GM21723 (cell line): ENCODE results near the gene CDR2.
"Not testable (repeated sequence)": the region's sequence is repeated elsewhere in the genome, so short reads cannot be mapped to it uniquely, and the experiment has no call there.

Experiments
- ATAC-seq: cut with Tn5 transposase; IDR thresholded peaks from one replicate; pipeline ENCODE4 v1.9.1; 2021; ENCODE audit warnings: mild to moderate bottlenecking, moderate library complexity; ENCODE audit not compliant: unreplicated experiment

Gene CDR2

DNA sequence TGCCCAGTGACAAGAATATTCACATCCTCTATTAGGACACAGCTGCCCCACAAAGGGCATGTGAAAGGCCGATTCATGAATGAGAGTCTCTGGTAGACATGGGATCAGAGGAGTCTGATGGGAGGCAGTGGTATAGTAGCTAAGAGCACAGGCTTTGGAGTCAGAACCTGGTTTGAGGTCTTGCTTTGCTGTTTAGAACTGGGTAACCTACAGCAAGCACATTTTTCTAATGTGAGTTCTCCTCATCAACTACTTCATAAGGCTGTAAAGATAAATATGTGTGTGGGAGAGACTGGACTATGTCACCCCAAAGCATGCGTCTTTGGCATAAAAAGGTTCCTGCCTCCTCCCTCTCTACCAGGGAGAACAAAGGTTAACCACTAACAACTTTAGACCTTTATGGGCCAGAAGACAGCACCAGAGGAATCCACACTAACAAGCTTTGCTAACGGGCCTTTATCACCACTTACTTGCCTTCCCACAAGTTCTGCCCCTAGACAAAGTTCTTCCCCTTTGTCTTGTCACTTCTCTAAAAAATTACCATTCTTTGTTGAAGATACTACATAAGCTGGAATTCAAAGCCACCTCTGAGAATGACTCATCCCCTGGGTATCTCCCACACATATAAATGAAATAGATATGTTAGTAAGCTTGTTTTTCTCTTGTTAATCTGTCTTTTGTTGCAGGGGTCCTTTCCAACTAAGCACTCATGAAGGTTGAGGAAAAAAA lies 21.1 kb downstream of the CDR2 start:
- no peak for ATAC-seq

DNA sequence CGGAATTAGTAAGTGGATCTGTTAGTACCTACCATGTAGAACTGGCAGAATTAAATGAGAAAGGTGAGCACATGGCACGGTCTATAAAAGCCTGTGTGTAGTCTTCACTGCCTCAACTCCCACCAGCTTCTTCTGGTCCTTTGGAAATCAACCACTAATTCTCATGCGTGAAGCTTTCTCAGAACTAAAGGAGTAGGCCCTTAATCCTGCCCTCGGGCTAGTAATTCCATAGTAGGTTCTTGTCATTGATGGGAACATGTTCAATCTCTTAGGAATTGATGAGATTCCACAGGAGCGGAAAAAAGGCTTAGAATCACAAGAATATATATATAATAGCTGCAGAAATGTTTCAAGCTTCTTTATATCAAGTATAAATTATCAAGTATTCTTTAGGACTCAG lies 21.7 kb downstream of the CDR2 start:
- no peak for ATAC-seq

DNA sequence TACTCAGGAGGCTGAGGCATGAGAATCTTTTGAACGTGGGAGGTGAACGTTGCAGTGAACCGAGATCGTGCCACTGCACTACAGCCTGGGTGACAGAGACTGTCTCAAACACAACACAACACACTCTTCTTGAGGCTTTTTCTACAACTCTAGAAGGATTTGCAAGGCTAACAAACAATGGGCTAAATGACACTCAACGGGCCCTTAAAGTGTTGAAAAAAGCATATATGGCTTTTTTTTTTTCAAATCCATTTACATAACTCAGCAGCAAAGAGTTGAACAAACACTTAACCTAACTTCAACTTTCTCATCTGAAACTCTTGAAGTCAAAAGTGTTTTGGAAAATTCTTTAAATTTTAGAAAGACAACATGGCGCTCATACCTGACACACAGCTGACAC lies 22.3 kb downstream of the CDR2 start:
- ATAC-seq, result no peak

DNA sequence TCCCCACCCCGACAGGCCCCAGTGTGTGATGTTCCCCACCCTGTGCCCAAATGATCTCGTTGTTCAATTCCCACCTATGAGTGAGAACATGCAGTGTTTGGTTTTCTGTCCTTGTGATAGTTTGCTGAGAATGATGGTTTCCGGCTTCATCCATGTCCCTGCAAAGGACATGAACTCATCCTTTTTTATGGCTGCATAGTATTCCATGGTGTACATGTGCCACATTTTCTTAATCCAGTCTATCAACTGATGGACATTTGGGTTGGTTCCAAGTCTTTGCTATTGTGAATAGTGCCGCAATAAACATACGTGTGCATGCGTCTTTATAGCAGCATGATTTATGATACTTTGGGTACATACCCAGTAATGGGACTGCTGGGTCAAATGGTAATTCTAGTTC lies 23.4 kb downstream of the CDR2 start:
- not testable (repeated sequence) for ATAC-seq

DNA sequence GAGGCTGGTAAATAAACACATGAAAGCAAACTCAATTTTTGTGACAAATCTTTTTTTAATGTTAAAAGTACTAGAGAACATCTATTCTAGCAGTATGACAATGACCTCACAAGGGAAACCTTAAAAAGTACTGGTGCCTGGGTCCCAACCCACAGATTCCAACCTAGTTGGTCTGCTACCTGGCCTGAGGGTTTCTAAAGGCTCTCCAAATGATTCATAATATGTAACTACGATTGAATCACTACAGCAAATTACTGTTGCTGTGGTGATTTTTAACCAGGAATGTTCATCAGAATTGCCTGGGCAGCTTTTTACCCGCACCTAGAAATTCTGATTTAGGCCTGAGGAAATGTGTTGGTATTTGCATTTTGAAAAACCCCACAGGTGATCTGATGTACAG lies 26.1 kb downstream of the CDR2 start:
- ATAC-seq, result no peak

- no peak for ATAC-seq
These were observed 27.2 kb downstream of the CDR2 start for GRCh38 chr16:22347100-22347820.

DNA sequence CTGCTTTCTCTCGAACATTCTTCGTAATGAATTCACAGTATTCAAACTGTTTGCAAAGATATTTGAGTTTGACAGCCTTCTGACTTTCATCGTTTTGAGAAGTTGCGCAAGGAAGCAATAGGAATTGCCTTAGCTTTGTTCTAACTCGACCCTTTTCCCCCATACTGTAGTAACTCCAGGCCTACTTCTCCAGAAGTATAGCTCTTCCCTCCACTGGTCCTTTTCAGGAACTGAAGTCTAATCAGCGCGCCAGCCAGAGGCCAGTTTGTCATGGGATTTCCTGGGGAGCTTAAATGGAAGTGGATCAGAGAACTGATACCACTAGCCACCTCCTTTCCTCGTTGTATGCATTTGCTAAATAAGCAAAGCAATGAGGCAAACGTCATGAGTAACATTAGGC lies 27.9 kb downstream of the CDR2 start:
- no peak for ATAC-seq

DNA sequence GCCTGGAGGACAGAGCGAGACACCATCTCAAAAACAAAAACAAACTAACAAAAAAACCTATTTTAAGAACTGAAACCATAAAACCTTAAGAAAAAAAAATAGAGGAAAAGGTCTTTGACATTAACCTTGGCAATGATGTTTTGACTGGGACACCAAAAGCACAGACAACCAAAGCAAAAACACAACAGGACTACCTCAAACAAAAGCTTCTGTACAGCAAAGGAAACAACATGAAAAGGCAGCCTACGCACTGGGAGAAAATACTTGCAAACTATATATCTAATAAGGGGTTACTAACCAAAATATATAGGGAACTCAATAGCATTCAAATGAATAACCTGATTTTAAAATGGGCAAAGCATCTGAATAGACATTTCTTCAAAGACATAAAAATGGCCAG lies 32.3 kb downstream of the CDR2 start:
- no peak for ATAC-seq

DNA sequence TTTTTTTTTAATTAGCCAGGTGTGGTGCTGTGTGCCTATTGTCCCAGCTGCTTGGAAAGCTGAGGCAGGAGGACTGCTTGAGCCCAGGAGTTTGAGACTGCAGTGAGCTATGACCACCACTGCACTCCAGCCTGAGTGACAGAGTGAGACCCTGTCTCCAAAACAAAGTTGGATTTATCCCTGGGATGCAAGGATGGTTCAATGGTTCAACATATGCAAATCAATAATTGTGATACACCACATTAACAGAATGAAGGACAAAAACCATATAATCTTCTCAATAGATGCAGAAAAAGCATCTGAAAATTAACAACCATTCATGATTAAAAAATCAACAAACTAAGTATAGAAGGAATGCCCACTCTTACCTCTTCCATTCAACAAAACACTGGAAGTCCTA lies 33.5 kb downstream of the CDR2 start:
- ATAC-seq, result no peak

DNA sequence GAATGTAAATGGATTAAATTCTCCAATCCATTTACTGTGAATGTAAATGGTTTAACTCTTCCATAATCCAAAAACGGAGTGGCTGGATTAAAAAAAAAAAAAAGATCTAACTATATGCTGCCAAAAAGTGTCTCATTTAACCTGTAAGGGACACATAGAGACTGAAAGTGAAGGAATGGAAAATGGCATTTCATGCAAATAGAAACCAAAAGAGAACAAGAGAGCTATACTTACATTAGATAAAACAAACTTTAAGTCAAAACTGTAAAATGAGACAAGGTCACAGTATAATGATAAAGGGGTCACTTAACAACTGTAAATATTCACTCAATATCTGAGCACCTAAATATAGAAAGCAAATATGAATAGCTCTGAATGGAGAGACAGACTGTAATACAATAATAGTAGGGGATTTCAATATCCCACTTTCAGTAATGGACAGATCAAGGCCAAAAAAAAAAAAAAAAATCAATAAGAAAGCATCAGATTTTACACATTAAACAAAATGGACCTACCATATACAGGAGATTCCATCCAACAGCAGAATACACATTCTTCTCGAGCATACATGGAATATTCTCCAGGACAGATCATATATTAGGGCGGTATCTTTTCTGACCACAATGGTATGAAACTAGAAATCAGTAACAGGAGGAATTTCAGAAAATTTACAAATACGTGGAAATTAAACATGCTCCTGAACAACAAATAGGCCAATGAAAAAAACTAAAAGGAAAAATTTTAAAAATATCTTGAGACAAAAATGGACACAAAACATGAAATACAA lies 36.4 kb downstream of the CDR2 start:
- no peak for ATAC-seq

- ATAC-seq, result no peak
These were observed 37.4 kb downstream of the CDR2 start for GRCh38 chr16:22337045-22337444.

DNA sequence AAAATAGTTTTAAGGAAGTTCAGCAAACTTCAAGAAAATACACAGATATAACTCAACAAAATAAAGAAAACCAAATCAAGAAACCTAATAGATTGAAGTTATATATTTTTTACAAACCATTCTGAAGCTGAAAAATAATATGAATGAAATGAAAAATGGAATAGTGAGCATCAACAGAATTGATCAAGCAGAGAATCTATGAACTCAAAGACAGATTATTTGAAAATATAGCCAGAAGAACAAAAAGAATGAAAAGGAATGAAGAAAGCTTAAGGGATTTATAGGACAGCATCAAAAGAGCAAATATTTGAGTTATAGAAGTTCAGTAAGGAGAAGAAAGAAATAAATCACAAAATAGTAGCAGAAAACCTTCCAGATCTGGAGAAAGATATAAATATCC lies 37.8 kb downstream of the CDR2 start:
- no peak for ATAC-seq

DNA sequence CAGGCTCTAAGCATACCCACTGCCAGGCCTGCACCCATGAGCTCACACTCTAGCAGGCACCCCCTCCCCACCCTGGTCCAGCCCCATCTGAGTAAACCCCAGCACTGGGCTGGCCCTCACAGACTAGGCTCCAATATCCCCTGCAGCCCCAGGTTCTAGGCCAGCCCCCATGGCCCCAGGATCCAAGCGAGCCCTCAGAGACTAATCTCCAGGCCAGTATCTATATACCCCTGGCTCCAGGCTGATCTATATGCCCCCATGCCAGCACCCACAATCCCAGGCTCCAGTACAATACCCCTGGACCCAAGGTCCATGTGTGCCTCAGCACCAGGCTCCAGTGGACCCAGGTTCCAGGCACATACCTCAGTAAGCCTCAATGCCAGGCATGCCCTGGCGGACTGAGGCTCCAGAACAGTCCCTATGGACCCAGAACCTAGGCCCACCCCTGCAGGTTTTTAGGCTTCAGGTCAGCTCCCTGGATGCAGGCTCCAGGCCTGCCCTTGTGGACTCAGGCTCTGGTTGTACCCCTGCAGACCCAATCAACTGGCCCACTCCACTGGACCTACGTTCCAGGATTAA lies 38.7 kb downstream of the CDR2 start:
- no peak for ATAC-seq

DNA sequence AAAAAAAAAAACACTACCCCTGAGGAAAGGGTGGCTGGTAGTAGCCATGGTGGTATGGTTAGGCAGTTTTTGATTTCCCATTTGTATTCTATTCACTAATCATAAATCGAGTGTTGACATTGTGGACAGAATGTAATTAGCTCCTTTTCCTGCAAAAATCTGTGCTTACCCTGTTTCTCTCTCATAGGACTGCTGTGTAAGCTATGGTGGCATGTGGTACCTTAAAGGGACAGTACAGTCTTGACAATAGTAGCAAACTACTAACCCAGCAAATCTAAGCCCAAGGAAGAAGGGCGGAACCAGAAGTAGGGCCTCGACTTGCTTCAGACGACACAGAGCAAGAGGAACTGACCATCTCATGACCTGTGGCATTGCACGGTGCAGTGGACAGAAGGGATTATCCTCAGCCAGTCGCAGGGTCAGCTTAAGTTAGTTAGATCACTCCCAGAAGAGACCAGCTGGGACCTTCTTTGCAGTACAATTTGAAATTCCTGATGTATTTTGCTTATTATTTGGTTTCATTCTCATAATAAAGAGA lies 40.9 kb downstream of the CDR2 start:
- ATAC-seq, result no peak

DNA sequence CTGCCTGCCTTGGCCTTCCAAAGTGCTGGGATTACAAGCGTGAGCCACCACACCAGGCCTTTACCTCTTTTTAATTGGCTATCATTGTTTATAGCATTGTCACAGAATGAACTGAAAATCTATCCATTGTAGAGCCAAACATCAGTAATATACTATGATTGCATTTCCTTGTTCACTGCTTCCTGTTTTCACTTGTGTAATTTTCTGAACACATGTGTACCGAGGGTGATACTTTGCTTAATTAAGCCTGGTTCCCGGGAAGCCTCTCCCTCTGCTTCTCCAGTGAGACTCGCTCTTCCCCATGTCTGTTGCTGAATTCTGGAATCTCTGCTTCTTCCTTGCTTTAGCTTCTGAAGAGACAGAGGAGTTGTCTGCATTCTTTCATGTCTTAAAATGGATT lies 44.1 kb downstream of the CDR2 start:
- no peak for ATAC-seq

- no peak for ATAC-seq
These were observed 45.2 kb downstream of the CDR2 start for GRCh38 chr16:22329199-22329695.

DNA sequence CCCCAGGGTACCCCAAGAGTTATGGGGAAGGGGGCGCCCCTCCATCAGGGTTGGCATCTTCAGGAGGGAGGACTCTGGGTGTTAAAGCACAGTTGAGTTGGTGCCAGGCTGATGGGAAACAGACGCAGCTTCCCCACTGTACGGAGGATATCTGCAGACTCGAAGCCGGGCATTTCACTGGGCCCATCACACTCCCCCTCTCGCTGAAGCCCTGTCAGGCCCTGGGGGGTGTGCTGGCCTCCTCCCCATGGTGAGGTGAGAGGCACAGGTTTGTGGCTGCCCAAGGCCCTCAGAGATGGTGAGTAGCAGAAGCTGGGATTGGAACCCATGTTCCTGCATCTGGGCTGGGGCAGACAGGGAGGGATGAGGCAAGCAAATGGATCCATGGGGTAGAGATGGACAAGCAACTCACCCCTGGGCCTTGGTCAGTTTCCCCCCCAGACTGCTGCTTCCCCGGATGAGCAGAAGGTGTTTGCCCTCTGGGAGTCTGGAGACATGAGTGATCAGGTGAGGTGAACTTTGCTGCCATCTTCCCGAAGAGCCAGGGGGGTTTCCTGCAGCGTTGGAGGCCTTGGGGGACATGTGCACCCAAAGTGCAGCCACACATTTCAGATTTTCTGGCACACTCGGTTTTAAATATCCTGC lies 46.2 kb downstream of the CDR2 start:
- no peak for ATAC-seq

GRCh38 chr16:22327446-22327775 lies 47.0 kb downstream of the CDR2 start:
- no peak for ATAC-seq

- no peak for ATAC-seq
These were observed 47.5 kb downstream of the CDR2 start for GRCh38 chr16:22326771-22327445.

DNA sequence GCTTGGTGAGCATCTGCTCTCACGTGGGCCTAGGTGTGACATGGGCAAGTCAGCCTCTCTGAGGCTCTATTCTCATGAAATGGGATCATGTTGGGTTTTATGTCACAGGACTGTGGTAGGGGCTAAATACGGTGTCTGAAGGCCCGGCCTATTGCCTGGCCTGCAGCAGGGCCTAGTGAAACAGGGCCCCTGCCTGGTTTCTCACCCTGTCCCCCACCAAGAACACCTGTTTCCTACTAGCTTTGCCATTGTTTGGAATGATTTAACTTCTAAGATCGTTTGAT lies 48.1 kb downstream of the CDR2 start:
- no peak for ATAC-seq
